WTC11 (cell line): ENCODE measurements around the gene ZBTB7C. TPM values are rescaled to one million over a fixed set of nuclear protein-coding genes. Genes with fewer than 3 reads are reported as not detected.
A peak's percentile ranks its signal among the peaks of the same experiment; 100 is the strongest.

ENCODE experiments used
- ATAC-seq: fragments of 200-7000 bp; cut with Tn5 transposase; 2 replicates; pipeline ENCODE4 v1.10.0; 2021; ENCODE audit warnings: mild to moderate bottlenecking, moderate library complexity
- CTCF ChIA-PET: fragments of 300-600 bp; sonication (Branson Sonifier 250); formaldehyde crosslinking; loops from one replicate; lab custom pipeline; 2021; ENCODE audit warnings: antibody characterized with exemption; lab: Charles Lee
- POLR2A ChIA-PET: fragments of 350-600 bp; sonication (Branson Sonifier 250); formaldehyde crosslinking; loops from one replicate; lab custom pipeline; 2021; ENCODE audit warnings: antibody characterized with exemption; lab: Charles Lee
- DNase-seq: peaks from one replicate; pipeline ENCODE4 v3.0.0; 2021; ENCODE audit warnings: low spot score
- H3K27ac Mint-ChIP-seq: 2 replicates; pipeline ENCODE4 v1.8.0; 2021; ENCODE audit warnings: mixed read lengths
- H3K27me3 Mint-ChIP-seq: 2 replicates; pipeline ENCODE4 v1.8.0; 2021; ENCODE audit warnings: low read depth, mild to moderate bottlenecking, moderate library complexity, mixed read lengths
- H3K36me3 Mint-ChIP-seq: 2 replicates; pipeline ENCODE4 v1.8.0; 2021; ENCODE audit warnings: mixed read lengths
- H3K4me1 Mint-ChIP-seq: 2 replicates; pipeline ENCODE4 v1.8.0; 2022; ENCODE audit warnings: mixed read lengths
- H3K4me3 Mint-ChIP-seq: 2 replicates; pipeline ENCODE4 v1.8.0; 2021; ENCODE audit warnings: mild to moderate bottlenecking, moderate library complexity, mixed read lengths
- H3K9me3 Mint-ChIP-seq: 2 replicates; pipeline ENCODE4 v1.8.0; 2021; ENCODE audit warnings: mixed read lengths
- ERG ChIP-seq: fragments of 250-450 bp; sonication (Bioruptor Pico); IDR thresholded peaks from 2 replicates; pipeline ENCODE4 v1.8.0; 2021; ENCODE audit warnings: mild to moderate bottlenecking
- FOXP4 ChIP-seq: sonication (generic); formaldehyde crosslinking; IDR thresholded peaks from 2 replicates; pipeline ENCODE4 v1.8.0; 2022; ENCODE audit warnings: mild to moderate bottlenecking, missing genetic modification reagents
- GRHL2 ChIP-seq: fragments of 250-450 bp; sonication (Bioruptor Pico); IDR thresholded peaks from 2 replicates; pipeline ENCODE4 v1.8.0; 2022; ENCODE audit warnings: mild to moderate bottlenecking, moderate library complexity; ENCODE audit not compliant: insufficient replicate concordance, severe bottlenecking
- GTF2I ChIP-seq: fragments of 250-450 bp; sonication (Bioruptor Pico); conservative IDR thresholded peaks from 2 replicates; pipeline ENCODE4 v1.4.0; 2021; ENCODE audit warnings: mild to moderate bottlenecking
- MAX ChIP-seq: sonication (generic); formaldehyde crosslinking; IDR thresholded peaks from 2 replicates; pipeline ENCODE4 v1.8.0; 2022; ENCODE audit warnings: mild to moderate bottlenecking, missing genetic modification reagents
- MLX ChIP-seq: sonication (generic); formaldehyde crosslinking; IDR thresholded peaks from 2 replicates; pipeline ENCODE4 v1.8.1; 2023; ENCODE audit warnings: mild to moderate bottlenecking, missing genetic modification reagents, moderate library complexity
- NFE2L1 ChIP-seq: sonication (generic); formaldehyde crosslinking; IDR thresholded peaks from 2 replicates; pipeline ENCODE4 v1.8.1; 2023; ENCODE audit warnings: missing genetic modification reagents
- NR1H2 ChIP-seq: sonication (generic); formaldehyde crosslinking; IDR thresholded peaks from 2 replicates; pipeline ENCODE4 v1.9.0; 2021; ENCODE audit warnings: mild to moderate bottlenecking, moderate library complexity, missing genetic modification reagents
- RELA ChIP-seq: sonication (generic); formaldehyde crosslinking; IDR thresholded peaks from 2 replicates; pipeline ENCODE4 v1.8.1; 2022; ENCODE audit warnings: missing genetic modification reagents, mild to moderate bottlenecking, borderline replicate concordance
- SMAD3 ChIP-seq: sonication (generic); formaldehyde crosslinking; IDR thresholded peaks from 2 replicates; pipeline ENCODE4 v1.8.0; 2022; ENCODE audit warnings: missing genetic modification reagents, mild to moderate bottlenecking, borderline replicate concordance
- ZNF232 ChIP-seq: sonication (generic); formaldehyde crosslinking; IDR thresholded peaks from 2 replicates; pipeline ENCODE4 v1.8.0; 2022; ENCODE audit warnings: mild to moderate bottlenecking, missing genetic modification reagents
- ZNF416 ChIP-seq: fragments of 250-450 bp; sonication (Bioruptor Pico); IDR thresholded peaks from 2 replicates; pipeline ENCODE4 v1.9.0; 2021; ENCODE audit warnings: mild to moderate bottlenecking, inconsistent platforms
- ZNF532 ChIP-seq: fragments of 250-450 bp; sonication (Bioruptor Pico); IDR thresholded peaks from 2 replicates; pipeline ENCODE4 v1.9.0; 2021; ENCODE audit warnings: mild to moderate bottlenecking, borderline replicate concordance
- ZSCAN18 ChIP-seq: fragments of 250-450 bp; sonication (Bioruptor Pico); IDR thresholded peaks from 2 replicates; pipeline ENCODE4 v2.1.2; 2022; ENCODE audit warnings: mild to moderate bottlenecking, moderate library complexity
- total RNA-seq: library from RNA; stranded (reverse); gene quantifications from 3 replicates; pipeline ENCODE4 v1.2.3, GENCODE V29; 2021

The ZBTB7C gene
- total RNA-seq, 1 experiment from 2014 or later = 0.48 TPM

GRCh38 chr18:48027401-48027963 is 381.7 kb downstream of the ZBTB7C start (continued):
- TF ChIP-seq MAX (CRISPR knock-in tag) = no peak
- no peak for TF ChIP-seq GRHL2
- no peak for TF ChIP-seq GTF2I (CRISPR knock-in tag)
- no peak for TF ChIP-seq NR1H2 (CRISPR knock-in tag)
- no peak for TF ChIP-seq ERG

- ATAC-seq (no peak), DNase-seq (peak; percentile 4)
- no peak overlapping the region for H3K4me3 Mint-ChIP-seq
- H3K27ac Mint-ChIP-seq = no peak overlapping the region
- POLR2A ChIA-PET = no interaction called here
- H3K4me1 Mint-ChIP-seq = peaks cover 34% of the 10 kb centered on the region
- H3K27me3 Mint-ChIP-seq = no peaks in the 10 kb centered on the region; the same call in 1 of the 2 replicates
- CTCF ChIA-PET = interaction anchor here (0.8 to 2.5 kb wide), 7 partner anchors 11 to 419 kb away, joined by 3 to 12 read pairs (median 6); no protein-coding TSS in a partner anchor
- no peaks in the 10 kb centered on the region for H3K9me3 Mint-ChIP-seq
- H3K36me3 Mint-ChIP-seq = no peaks in the 10 kb centered on the region
- TF ChIP-seq MLX (CRISPR knock-in tag) (no peak), NFE2L1 (CRISPR knock-in tag) (no peak), ZNF532 (CRISPR knock-in tag) (no peak), ZNF232 (CRISPR knock-in tag) (no peak), ZSCAN18 (no peak), ZNF416 (CRISPR knock-in tag) (no peak), FOXP4 (no peak), RELA (CRISPR knock-in tag) (no peak), SMAD3 (CRISPR knock-in tag) (no peak)
Measured at GRCh38 chr18:48026216-48026615, 383.0 kb downstream of the ZBTB7C start.
